Measurements from ENCODE around the gene DPF3. TPM values are rescaled to one million over a fixed set of nuclear protein-coding genes. Genes with fewer than 3 reads are reported as not detected.

The DPF3 gene
- polyA plus RNA-seq, 4 donors, result 4.4 to 6.0 (median 5.3) TPM

DNA sequence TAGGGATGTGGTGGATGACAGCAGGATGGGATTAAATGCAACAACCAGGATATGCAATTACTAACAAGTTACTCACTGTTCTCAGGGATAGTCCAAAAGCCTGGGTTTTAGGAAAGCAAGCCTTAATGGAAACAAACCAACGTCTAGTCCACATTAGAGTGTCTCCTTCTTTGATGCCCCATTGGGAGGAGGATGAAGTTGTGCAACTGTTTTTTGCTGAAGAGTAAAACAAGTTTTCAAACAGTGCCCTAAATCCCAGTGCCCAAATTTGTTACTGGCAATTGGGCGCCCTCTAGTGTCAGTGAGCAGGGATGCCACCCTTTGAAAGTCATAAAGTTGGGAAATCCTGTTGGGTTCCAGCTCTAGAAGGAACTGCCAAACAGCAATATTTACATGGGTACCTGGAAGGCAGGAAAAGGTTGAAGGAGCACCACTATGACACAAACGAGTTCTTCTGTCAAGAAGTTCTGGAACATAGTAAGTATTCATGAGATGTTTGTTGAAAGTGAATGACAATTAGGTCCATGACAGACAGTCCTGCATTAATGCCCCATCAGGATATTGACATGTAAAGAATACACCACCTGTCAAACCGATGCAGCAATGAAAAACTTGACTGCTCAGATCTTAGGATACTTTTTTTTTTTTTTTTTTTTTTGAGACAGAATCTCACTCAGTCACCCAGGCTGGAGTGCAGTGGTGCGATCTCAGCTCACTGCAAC, 11.1 kb upstream of the DPF3 start:
- DNase-seq (ENCODE audit: low read depth in 4 of 4, low spot score in 2 of 4), result no peak

DNA sequence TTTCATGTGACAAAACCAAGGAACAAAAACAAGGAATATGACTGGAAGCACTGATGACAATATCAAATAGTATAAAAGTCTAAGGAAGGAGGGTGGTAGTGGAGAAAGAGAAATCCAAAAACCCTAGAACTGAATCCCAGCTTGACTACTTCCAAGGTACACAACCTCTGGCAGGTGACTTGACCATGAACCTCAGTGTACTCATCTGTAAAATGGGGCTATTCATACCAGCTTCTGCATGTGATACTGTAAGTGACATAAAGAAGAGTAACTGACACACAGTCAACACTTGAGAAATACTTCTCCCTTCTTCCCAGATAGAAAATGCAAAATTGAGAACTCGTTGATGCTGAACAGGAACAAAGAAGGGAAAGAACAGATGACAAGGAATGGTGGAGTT, 10.3 kb upstream of the DPF3 start:
- DNase-seq (ENCODE audit: low read depth in 4 of 4, low spot score in 2 of 4), result no peak

DNA sequence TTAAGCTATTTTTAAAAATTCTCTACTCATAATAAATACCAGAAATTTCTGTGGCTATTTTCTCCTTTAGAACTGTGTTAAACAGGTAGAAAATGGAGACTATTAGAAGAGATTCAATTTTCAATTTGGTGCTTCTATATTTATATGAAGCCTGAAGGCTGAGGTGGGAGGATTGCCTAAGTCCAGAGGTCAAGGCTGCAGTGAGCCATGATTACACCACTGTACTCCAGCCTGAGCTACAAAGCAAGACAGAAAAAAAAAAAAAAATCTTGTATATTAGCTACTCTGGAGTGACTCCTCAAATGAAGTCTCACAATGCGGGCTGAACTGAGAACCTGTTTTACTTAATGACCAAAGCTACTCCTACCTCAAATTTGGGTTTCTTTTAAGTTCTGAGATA, 9.8 kb upstream of the DPF3 start:
- DNase-seq (ENCODE audit: low read depth in 4 of 4, low spot score in 2 of 4), result no peak

DNA sequence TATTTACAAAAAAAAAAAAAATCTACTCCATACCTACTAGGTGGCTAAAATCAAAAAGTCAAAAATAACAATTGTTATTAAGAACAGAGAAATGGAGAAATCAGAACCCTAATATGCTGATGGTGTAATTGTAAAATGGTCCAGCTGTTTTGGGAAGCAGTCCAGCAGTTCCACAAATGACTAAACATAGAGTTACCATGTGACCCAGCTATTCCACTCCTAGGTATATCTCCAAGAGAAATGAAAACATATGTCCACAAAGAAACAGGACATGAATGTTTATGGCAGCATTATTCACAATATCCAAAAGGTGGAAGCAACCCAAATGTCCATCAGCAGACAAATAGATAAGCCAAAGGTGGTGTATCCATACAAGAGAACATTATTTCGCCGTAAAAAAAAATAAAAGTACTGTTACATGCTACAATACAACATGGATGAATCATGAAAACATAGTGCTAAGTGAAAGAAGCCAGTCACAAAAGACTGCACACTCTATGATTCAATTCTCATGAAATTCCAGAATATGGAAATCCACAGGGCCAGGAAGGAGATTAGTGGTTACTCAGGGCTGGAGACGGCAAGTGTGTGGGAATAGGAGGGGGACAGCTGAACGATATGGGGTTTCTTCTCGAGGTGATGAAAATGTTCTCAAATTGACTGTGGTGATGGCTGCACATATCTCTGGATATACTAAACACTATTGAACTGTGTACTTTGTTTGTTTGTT, 9.1 kb upstream of the DPF3 start:
- no peak for DNase-seq (ENCODE audit: low read depth in 4 of 4, low spot score in 2 of 4)

DNA sequence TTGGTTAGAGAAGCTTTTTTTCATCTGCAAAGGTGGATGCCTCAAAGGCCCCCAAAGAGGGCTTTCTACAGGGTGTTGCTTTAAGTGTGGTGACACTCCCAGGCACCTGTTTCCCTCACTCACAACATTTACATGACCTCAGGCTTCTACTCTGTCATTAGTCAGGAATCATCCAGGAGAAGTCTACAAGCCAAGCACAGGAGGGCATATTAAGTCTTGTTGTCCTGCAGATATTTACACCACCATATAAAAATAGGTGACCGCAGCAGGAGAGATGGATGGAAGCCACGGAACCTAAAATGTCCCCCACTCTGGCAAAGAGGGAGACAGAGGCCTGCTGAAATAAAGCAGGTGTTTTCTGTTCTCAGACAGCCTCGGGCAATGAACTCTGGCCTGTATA, 7.5 kb upstream of the DPF3 start:
- DNase-seq (ENCODE audit: low read depth in 4 of 4, low spot score in 2 of 4), result no peak

DNA sequence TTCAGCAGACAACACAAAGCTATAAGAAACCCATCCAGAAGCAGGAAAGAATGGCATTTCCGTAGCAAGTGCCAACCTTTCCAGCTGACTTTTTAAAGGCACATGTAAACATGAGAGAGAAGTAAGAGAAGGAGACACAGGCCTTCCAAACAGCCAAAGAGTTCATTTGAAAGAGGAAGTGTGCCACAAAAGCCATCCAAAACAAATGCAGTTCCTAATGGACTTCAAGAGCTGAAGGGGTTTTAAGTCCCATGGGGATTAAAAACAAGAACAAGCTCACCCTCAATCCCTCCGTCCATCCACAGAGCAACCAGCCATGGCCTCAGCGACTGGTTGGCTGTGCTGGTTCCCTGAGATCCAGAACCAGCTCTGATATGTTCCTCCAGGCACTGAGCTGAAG, 4.5 kb upstream of the DPF3 start:
- DNase-seq (ENCODE audit: low read depth in 4 of 4, low spot score in 2 of 4), result no peak

DNA sequence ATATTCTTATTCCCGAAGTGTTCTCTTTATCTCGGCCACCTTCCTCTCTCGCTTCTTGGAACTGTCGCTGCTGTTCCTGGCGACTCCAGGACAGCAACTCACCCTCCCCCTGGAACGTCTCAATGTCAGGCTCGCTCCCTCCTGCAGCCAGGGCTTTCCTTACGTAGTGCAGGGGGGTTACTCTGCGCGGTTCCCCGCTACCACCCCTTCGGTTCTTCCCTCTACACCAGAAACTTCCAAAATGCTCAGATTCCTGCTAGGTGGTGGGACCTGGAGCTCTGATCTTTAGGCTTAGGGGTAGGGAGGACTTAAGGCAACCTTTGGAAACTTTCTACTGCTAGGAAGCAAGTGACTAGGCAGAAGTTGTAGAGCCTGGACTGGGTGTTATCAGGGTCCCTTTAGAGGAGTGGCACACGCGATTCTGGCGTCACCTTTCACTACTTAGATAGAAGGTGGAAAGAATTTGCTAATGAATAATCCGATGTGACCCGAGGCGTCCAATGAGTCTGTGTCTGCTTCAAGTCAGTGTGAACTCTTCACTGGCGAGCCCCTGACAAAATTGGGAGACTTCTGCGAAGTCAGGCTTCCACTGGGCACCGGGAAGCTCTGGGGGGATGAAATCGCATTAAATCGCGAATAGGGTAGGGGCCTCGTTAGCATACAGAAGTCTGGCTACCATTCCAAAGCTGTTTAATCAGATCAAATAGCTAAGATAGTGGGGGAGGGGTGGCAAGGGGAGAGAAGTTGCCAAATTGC, 900 bp upstream of the DPF3 start:
- DNase-seq (ENCODE audit: low read depth in 4 of 4, low spot score in 2 of 4), result no peak

DNA sequence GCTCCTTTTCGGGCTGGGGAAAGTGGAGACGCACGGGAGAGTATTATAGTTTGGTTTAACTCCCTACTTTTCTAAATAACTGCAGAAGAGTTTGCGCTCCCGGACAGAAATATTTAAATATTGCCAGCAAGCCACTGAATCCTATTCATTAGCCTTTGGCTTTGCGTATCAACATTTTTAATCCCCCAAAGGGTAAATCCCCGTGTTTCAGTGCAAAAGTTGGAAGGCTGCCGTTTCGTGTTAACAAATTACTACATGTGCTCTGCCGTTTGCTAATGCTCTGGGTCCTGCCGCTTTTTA, 372 bp upstream of the DPF3 start:
- DNase-seq (ENCODE audit: low read depth in 4 of 4, low spot score in 2 of 4), result no peak

DNA sequence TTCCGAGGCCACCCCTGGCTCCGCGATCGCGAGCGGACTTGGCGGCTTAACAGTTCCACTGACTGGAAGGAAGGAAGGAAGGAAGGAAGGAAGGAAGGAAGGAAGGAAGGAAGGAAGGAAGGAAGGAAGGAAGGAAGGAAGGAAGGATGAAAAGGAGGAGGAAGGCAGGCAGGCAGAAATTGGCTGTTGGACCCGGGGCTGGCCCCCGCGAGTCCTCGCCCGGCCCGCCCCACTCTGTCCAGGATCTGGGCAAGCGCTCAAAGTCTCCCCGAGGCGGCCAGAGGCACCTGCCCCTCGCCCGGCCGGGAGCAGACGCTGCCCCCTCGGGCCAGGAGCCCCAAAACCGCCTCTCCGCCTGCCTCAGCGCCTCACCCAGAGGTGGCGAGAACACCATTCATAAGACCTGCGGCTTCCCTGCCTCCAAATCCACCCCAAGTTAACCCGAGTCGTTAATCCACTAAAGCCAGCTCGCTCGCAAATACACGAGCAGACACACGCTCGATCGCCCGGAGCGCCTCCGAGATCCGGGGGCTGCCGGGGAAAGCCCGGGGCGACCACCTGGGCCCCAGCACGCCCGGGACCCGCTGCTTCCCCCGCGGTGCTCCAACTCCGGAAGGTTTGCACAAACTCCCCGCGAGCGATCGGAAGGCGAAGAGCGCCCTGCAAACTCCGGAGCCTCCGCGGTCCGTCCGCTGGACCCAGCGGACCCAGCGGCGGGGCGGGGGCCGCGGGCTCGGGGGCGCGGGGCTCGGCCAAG, 844 bp downstream of the DPF3 start:
- DNase-seq (ENCODE audit: low read depth in 4 of 4, low spot score in 2 of 4), result no peak

DNA sequence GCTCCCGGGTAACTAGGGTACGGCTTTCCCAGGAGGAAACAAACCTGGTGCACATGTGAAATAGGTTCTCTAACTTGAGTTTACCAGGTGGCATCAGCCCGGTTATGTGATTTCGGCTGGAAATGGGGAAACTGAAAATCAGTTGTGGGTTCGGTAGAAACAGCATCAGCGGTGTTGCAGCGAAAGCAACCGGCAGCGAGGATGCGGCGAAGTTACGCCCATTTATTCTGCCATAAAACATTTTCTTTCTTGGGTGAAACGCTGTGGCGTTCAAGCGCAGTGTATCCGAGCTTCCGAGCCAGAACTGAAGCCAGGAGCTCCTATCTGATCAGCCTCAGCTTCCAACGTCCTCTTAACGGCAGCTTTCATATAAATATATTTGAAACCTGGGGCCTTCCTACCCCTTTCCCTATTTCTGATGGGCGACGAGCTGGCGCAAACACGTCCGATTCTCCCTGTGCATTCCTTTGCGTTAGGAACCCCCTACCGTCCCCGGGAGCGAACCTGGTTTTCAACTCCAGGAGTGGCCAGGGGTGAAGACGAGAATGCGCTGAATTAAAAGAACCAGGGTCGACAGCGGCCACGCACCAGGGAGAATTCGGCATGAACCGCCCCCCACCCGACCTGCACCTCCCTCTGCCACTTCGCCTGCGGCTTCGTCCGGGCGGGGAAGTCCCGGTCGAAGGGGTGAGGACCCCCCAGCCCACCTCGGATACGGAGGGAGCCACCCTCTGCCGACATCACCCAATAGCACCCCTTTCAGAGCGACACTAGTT, 1.6 kb downstream of the DPF3 start:
- DNase-seq (ENCODE audit: low read depth in 4 of 4, low spot score in 2 of 4), result no peak

DNA sequence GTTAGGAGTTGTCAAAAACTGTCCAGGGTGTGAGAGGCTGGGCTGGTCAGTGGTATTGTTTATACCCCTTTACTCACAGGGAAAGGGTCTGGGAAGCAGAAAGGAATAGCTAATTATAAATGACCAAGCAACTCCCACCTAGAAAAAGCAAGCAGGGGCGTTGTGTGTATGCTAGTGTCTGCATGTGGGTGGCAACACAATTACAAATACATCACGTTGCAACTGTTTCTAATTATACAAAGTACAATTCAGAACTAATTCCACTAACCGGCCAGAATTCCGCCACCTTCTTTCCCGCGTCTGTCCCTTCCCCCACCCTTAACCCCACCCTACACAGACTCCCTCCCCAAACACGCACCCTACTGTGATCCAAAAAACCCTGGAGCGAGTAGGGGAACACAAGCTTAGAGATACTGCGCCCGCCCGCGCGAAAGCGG, 2.2 kb downstream of the DPF3 start:
- DNase-seq (ENCODE audit: low read depth in 4 of 4, low spot score in 2 of 4), result no peak

DNA sequence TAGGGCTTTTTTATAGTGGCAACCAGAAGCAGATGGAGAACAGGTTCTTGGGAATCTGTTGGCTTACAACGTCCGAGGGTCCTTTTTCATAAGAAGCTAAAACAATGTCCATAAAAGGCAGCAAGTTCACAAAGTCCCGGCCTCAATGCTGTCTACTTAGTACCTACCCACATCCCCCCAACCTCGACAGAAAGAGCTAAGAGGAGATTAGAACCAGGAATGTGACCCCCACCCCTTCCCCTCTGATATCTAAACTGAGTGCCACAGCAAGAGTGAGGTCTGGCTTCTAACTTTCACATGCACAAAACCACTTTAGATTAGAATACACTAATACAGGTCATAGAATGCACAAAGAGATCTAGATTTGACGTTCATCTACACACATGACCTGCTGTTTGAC, 4.5 kb downstream of the DPF3 start:
- no peak for DNase-seq (ENCODE audit: low read depth in 4 of 4, low spot score in 2 of 4)

DNA sequence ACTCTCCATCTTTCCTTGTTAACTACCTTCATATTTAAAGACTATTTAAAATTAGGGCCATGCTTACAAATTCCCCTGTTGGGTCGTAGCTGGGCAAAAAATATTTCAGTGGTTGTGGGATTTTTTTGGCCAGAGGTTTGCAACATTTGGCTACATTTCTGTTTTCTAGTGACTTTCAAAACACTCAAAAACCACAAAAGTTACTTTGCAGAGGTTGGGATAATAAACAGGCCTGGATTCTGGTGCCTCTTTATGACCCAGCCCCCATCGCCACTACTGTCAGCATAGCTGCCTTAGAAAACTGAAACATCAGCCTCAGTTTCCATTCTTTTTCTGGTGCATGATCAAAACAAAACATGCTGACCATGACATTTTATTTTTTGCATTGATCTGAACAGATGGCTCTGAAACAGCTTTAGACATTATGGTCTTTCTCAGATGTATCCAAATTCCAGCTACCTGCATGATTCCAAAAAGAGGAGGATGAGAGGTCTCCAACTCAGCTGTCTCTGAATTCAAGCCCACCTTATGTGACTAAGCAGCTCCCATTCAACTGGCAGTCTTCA, 5.2 kb downstream of the DPF3 start:
- no peak for DNase-seq (ENCODE audit: low read depth in 4 of 4, low spot score in 2 of 4)

DNA sequence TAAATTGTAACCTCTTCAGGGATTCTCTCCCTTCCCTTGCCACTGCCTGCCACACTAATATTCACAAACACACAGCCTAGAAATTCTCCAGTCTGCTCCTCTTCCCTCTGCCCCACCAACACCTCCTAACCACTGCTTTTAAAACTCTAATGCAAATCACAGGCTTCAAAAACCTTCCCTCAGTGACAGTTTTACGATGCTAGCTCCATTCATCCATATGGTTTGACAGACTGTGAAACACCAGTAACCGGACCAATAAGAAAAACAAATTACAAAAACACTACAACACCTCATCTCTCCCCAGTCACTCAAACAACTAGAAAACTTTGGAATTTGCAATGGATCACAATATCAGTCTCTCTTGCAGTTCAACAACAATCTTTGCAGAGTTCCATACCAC, 5.7 kb downstream of the DPF3 start:
- no peak for DNase-seq (ENCODE audit: low read depth in 4 of 4, low spot score in 2 of 4)

DNA sequence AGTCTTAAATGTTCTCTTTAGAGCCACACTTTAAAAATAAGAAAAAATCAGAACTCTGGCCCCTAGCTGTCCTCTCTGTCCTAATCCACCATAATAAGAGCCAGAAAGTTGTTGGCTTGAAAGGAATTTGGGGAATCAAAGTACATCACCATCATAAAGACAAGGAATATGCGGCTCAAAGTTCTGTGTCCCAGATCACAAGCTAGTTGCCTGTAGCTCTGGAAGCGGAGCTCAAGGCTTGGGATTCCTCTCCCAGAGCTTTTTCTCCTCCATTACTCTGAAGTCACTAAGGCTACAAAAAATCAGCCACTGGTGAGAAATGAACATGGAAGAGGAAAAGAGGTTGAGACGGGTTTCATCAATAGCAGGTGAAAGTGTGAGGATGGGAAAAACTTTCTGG, 6.4 kb downstream of the DPF3 start:
- DNase-seq (ENCODE audit: low read depth in 4 of 4, low spot score in 2 of 4), result no peak

DNA sequence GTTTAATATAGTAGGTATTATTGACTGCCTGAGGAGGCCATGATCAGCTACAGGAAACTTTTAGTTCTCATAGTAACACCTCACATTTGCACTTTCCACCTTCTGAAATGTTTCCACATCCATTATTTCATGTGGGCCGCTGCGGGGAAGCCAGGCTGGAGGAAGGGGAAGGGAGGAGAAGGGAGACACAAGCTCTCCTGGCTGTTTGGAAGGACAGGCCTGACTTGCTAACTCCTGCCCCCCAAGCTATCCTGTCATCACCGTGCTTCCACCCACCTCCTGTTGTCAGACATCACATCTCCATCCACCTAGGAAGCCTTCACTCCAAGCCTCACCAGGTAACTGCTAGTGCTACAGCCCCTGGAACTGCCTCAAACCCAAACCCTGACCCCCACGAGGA, 9.5 kb downstream of the DPF3 start:
- DNase-seq (ENCODE audit: low read depth in 4 of 4, low spot score in 2 of 4), result no peak

DNA sequence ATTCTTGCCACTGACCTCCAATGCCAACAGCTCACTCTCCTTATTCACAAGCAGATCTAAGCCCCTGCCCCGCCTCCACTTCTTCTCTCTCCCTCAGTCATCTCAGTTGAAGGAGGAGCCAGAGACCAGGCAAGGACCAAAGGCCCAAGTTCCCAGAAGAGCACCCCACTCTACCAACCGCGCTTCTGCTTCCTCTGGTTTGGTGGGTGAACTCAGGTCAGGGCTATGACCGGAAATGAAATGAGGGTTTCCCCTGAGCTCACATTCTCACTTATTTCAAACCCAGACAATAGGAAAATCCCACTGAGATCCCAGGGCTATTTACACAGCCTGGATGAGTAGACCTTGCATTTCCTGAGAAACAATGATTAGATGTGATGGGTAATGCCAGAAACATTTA, 9.9 kb downstream of the DPF3 start:
- DNase-seq (ENCODE audit: low read depth in 4 of 4, low spot score in 2 of 4), result no peak

DNA sequence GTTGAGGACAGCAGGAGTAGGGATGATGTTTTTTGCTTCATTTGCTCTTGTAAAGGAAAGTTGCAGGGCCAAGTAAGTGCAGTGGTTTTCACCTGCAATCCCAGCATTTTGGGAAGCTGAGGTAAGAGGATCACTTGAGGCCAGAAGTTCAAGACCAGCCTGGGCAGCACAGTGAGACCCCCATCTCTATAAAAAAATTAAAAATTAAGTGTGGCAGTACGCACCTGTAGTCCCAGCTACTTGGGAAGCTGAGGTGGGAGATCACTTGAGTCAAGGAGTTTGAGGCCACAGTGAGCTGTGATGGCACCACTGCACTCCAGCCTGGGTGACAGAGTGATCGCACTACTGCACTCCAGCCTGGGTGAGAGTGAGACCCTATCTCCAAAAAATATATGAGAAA, 10.8 kb downstream of the DPF3 start:
- DNase-seq (ENCODE audit: low read depth in 4 of 4, low spot score in 2 of 4), result no peak

DNA sequence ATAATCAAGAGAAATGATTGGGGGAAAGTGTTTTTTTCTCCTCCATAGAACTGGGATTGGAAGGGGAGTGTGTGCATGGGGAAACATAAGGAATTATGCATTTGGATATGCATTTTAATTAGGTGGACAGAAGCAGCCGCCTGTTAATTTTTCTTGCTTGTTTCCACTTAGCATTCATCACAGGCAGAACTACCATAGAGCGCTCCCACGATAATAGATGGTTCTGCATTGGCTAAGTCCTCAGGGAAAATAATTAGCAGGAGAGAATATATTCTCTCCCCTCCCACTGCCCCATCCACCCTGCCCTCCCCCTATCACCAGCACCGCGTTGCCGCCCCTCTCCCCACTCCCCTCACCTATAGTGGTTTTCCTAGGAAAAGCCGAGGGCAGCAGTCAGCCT, 11.4 kb downstream of the DPF3 start:
- DNase-seq (ENCODE audit: low read depth in 4 of 4, low spot score in 2 of 4), result no peak

DNA sequence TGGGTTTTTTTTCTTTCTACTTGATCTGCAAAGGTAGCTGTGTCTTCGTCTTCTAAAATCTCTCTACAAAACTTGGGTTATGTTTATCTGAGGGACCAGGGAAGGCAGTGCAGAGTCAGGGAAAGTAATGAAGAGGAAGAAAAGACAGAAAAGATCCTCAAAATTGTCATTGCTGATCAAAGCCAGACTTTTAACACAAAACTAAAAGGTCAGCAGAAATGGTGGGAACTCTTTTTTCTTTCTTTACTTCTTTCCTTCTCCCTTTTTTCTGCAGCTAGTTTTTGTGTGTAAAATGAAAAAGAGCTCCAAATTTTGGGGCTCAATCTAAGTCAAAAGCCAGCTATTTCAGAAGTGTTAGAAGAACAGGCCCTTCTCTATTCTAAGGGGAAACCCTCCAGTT, 11.9 kb downstream of the DPF3 start:
- DNase-seq (ENCODE audit: low read depth in 4 of 4, low spot score in 2 of 4), result no peak
